Mesothelial cell of epicardium (in vitro differentiated cells): ENCODE results near the gene ZNF728. TPM values are rescaled to one million over a fixed set of nuclear protein-coding genes. Genes with fewer than 3 reads are reported as not detected.
"Not testable (repeated sequence)": the region's sequence is repeated elsewhere in the genome, so short reads cannot be mapped to it uniquely, and the experiment has no call there.

ENCODE experiments used
- DNase-seq, 2 experiments: peaks; one replicate each; pipeline ENCODE4 v3.0.0; 2021; ENCODE audit warnings: low spot score in 2 of 2; ENCODE audit not compliant: unreplicated experiment in 2 of 2
- H3K27ac Mint-ChIP-seq: 2 replicates; pipeline ENCODE4 v1.8.0; 2021; ENCODE audit warnings: mixed read lengths
- H3K27me3 Mint-ChIP-seq: 2 replicates; pipeline ENCODE4 v1.8.0; 2021; ENCODE audit warnings: low read depth, mixed read lengths
- H3K36me3 Mint-ChIP-seq: 2 replicates; pipeline ENCODE4 v1.8.0; 2021; ENCODE audit warnings: mixed read lengths
- H3K4me1 Mint-ChIP-seq: 2 replicates; pipeline ENCODE4 v1.8.0; 2021; ENCODE audit warnings: mixed read lengths
- H3K4me3 Mint-ChIP-seq: 2 replicates; pipeline ENCODE4 v1.8.0; 2021; ENCODE audit warnings: mild to moderate bottlenecking, moderate library complexity, mixed read lengths
- H3K9me3 Mint-ChIP-seq: 2 replicates; pipeline ENCODE4 v1.8.0; 2021; ENCODE audit warnings: mixed read lengths
- total RNA-seq: library from RNA; stranded (reverse); gene quantifications from 3 replicates; pipeline ENCODE4 v1.2.1, GENCODE V29; 2021
- TF ChIP-seq, protein P1 (sequence below): fragments of 200-600 bp; sonication (generic); IDR thresholded peaks from one replicate; pipeline ENCODE4 v1.5.0; 2021; ENCODE audit warnings: antibody characterized with exemption; ENCODE audit not compliant: unreplicated experiment

The ZNF728 gene
- total RNA-seq, 1 donor from 2014 or later = not detected

DNA sequence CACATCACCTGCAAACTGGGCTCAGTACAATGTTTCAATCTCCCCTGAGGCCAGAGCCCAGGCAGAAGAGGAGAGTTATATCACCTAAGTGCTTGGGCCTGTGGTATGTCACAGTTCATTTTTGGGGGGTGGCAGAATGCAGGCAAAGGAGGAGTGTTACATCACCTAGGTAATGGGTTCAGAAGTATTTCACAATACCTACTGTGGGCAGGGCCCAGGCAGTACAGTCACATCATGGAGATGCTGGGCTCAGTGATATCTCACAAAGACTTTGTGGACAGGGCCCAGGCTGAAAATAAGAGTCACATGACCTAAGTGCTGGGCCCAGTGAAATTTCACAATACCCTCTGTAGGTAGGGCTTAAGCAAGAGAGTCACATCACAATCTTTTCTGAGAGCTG lies 12.7 kb upstream of the ZNF728 start:
- no peak overlapping the region for H3K4me3 Mint-ChIP-seq
- TF ChIP-seq, protein P1, sequence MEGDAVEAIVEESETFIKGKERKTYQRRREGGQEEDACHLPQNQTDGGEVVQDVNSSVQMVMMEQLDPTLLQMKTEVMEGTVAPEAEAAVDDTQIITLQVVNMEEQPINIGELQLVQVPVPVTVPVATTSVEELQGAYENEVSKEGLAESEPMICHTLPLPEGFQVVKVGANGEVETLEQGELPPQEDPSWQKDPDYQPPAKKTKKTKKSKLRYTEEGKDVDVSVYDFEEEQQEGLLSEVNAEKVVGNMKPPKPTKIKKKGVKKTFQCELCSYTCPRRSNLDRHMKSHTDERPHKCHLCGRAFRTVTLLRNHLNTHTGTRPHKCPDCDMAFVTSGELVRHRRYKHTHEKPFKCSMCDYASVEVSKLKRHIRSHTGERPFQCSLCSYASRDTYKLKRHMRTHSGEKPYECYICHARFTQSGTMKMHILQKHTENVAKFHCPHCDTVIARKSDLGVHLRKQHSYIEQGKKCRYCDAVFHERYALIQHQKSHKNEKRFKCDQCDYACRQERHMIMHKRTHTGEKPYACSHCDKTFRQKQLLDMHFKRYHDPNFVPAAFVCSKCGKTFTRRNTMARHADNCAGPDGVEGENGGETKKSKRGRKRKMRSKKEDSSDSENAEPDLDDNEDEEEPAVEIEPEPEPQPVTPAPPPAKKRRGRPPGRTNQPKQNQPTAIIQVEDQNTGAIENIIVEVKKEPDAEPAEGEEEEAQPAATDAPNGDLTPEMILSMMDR = no peak
- no peaks in the 10 kb centered on the region for H3K27me3 Mint-ChIP-seq
- H3K36me3 Mint-ChIP-seq = no peaks in the 10 kb centered on the region
- H3K27ac Mint-ChIP-seq = no peak overlapping the region
- peaks cover 89% of the 10 kb centered on the region for H3K9me3 Mint-ChIP-seq
- DNase-seq = no peak
- H3K4me1 Mint-ChIP-seq = no peaks in the 10 kb centered on the region

DNA sequence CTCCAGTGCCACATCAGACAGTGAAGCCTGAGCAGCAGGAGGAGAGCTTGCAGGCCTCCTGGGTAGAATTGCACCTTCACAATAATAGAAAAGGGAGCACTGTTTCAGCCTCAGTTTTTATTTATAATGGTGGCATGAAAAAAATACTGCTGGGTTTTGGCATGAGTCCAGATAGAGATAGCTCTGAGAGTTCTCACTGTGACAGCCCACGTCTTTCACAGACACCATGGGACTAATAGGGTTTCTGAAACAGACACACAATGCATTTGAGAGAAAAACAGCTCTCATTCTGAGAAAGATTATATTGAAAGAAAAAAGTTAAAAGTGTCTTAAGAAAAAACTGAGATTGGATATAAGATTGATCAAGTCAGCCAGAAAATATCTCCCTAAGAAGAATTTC lies 8.0 kb downstream of the ZNF728 start:
- not testable (repeated sequence) for H3K4me3 Mint-ChIP-seq, H3K4me1 Mint-ChIP-seq, H3K27me3 Mint-ChIP-seq, DNase-seq, H3K36me3 Mint-ChIP-seq, H3K27ac Mint-ChIP-seq
- H3K9me3 Mint-ChIP-seq = peaks cover 68% of the 10 kb centered on the region

DNA sequence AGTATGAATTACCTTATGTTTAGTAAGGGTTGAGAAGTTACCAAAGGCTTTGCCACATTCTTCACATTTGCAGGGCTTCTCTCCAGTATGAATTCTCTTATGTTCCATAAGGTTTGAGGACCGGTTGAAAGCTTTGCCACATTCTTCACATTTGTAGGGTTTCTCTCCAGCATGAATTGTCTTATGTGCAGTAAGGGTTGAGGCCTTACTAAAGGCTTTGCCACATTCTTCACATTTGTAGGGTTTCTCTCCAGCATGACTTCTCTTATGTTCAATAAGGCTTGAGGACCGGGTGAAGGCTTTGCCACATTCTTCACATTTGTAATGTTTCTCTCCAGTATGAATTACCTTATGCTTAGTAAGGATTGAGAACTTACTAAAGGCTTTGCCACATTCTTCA lies 26.7 kb downstream of the ZNF728 start:
- Mint-ChIP-seq H3K4me3 (no peak overlapping the region), H3K9me3 (peaks cover 60% of the 10 kb centered on the region), H3K36me3 (peaks cover 5% of the 10 kb centered on the region), H3K27me3 (no peaks in the 10 kb centered on the region), H3K27ac (no peak overlapping the region), H3K4me1 (no peaks in the 10 kb centered on the region)
- TF ChIP-seq, protein P1 = no peak
- DNase-seq = no peak

DNA sequence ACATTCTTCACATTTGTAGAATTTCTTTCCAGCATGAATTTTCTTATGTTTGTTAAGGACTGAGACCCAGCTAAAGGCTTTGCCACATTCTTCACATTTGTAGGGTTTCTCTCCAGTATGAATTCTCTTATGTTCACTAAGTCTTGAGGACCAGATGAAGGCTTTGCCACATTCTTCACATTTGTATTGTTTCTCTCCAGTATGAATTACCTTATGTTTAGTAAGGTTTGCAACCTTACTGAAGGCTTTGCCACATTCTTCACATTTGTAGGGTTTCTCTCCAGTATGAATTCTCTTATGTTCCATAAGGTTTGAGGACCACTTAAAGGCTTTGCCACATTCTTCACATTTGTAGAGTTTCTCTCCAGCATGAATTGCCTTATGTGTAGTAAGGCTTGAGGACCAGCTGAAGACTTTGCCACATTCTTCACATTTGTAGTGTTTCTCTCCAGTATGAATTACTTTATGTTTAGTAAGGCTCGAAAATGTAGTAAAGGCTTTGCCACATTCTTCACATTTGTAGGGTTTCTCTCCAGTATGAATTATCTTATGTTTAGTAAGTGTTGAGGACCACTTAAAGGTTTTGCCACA lies 27.3 kb downstream of the ZNF728 start:
- H3K4me1 Mint-ChIP-seq, H3K27ac Mint-ChIP-seq, H3K4me3 Mint-ChIP-seq, DNase-seq, H3K36me3 Mint-ChIP-seq, H3K27me3 Mint-ChIP-seq: not testable (repeated sequence)
- peaks cover 56% of the 10 kb centered on the region for H3K9me3 Mint-ChIP-seq

DNA sequence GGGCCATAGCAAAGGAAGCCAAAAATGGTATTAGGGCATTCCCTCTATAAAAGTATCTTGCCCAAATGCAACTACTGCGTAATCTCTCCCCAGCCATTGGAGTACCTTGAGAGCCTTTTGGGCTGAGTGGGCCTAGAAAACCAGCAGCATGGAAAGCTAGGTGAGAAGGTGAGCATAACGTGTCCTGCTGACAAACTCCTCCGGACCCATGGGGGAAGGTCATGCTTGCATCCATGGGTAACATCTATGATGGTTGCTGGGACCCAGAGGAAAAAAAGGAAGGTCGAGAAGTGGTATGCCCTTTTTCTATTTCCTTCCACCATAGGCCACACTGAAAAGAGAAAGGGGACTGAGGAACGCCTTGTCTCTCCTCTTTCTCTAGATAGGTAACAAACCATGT lies 57.4 kb downstream of the ZNF728 start:
- H3K4me3 Mint-ChIP-seq = no peak overlapping the region
- no peak for DNase-seq
- H3K9me3 Mint-ChIP-seq = peaks cover 52% of the 10 kb centered on the region
- no peak overlapping the region for H3K27ac Mint-ChIP-seq
- H3K27me3 Mint-ChIP-seq = no peaks in the 10 kb centered on the region
- H3K4me1 Mint-ChIP-seq = no peaks in the 10 kb centered on the region
- TF ChIP-seq, protein P1 = no peak
- peaks cover 6% of the 10 kb centered on the region for H3K36me3 Mint-ChIP-seq

DNA sequence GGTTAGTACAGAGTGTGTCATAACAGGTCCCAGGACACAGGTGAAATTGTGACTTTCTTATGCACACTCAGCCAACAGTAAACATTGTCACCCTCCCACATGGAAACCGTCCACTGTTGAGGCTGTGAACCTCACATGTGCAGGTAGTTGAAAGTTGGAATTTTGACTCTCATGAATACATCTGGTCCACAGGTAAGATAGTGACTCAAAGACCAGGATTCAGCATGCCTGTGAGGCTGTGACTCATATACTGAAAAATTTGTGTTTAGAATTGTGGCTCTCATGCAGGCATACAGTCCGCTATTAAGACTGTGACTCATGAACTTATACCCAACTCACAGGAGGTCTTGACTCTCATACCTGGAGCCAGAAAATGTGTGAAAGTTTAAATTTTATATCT lies 67.8 kb downstream of the ZNF728 start:
- DNase-seq = no peak
- TF ChIP-seq, protein P1 = no peak
- Mint-ChIP-seq H3K27me3 (no peaks in the 10 kb centered on the region), H3K27ac (no peak overlapping the region), H3K4me1 (no peaks in the 10 kb centered on the region), H3K9me3 (peaks cover 64% of the 10 kb centered on the region), H3K4me3 (no peak overlapping the region), H3K36me3 (no peaks in the 10 kb centered on the region)

DNA sequence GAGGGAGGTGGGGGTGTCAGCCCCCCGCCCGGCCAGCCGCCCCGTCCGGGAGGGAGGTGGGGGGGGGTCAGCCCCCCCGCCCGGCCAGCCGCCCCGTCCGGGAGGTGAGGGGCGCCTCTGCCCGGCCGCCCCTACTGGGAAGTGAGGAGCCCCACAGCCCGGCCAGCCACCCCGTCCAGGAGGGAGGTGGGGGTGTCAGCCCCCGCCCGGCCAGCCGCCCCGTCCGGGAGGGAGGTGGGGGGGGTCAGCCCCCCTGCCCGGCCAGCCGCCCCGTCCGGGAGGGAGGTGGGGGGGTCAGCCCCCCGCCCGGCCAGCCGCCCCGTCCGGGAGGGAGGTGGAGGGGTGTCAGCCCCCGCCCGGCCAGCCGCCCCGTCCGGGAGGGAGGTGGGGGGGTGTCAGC lies 75.4 kb downstream of the ZNF728 start:
- H3K36me3 Mint-ChIP-seq, H3K27ac Mint-ChIP-seq, H3K27me3 Mint-ChIP-seq, H3K4me3 Mint-ChIP-seq, DNase-seq, H3K4me1 Mint-ChIP-seq: not testable (repeated sequence)
- H3K9me3 Mint-ChIP-seq = peaks cover 49% of the 10 kb centered on the region

DNA sequence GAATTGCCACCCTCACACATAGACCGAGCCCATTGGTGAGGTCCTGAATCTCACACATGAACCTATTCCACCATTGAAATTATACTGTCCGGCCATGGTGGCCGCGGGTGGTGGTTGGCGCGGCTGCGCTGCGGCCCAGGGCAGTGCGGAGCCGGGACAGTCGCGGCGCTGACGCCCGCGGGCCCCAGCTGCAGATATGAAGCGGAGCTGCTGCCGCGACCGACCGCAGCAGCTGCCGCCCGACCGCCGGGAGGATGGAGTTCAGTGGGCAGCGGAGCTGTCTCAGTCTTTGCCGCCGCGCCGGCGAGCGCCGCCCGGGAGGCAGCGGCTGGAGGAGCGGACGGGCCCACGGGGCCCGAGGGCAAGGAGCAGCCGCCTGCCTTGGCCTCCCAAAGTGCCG lies 77.8 kb downstream of the ZNF728 start:
- not testable (repeated sequence) for H3K4me3 Mint-ChIP-seq, H3K27me3 Mint-ChIP-seq, H3K36me3 Mint-ChIP-seq, H3K4me1 Mint-ChIP-seq, H3K27ac Mint-ChIP-seq, DNase-seq
- peaks cover 56% of the 10 kb centered on the region for H3K9me3 Mint-ChIP-seq
